IMR-90 (cell line): Measurements from ENCODE around the gene C1QC. TPM values are rescaled to one million over a fixed set of nuclear protein-coding genes. Genes with fewer than 3 reads are reported as not detected.
"Not testable (repeated sequence)": the region's sequence is repeated elsewhere in the genome, so short reads cannot be mapped to it uniquely, and the experiment has no call there.

ENCODE experiments used
- ATAC-seq: fragments of 200-7000 bp; cut with Tn5 transposase; 2 replicates; pipeline ENCODE4 v1.9.1; 2020; ENCODE audit warnings: low read depth, mild to moderate bottlenecking, moderate library complexity
- BruUV-seq: library from RNA; stranded (reverse); fragments of 400-500 nt; replicated peaks from 2 replicates; lab custom pipeline; 2021; lab: Mats Ljungman, UMichigan
- CTCF ChIA-PET: fragments of 300-600 bp; formaldehyde crosslinking; extraction: SDS; loops from one replicate; lab custom pipeline; 2021; ENCODE audit warnings: antibody characterized with exemption; lab: Yijun Ruan, JAX
- POLR2A ChIA-PET: fragments of 300-600 bp; sonication (Branson Sonifier 250); formaldehyde crosslinking; loops from one replicate; lab custom pipeline; 2022; ENCODE audit warnings: antibody characterized with exemption; ENCODE audit not compliant: unreplicated experiment; lab: Charles Lee
- DNase-seq: peaks from one replicate; pipeline ENCODE4 v3.0.0; 2013
- H2AFZ ChIP-seq: replicated peaks from 2 replicates; pipeline ENCODE3; 2013; ENCODE audit warnings: low read length, mild to moderate bottlenecking; ENCODE audit not compliant: poor library complexity
- H2AK5ac ChIP-seq: 2 replicates; pipeline ENCODE4 v1.6.1; 2013; ENCODE audit warnings: low read depth, low read length, inconsistent platforms
- H2AK9ac ChIP-seq: replicated peaks from 2 replicates; pipeline ENCODE3; 2013; ENCODE audit warnings: mild to moderate bottlenecking, low read depth, low read length, moderate library complexity; ENCODE audit not compliant: poor library complexity
- H2BK120ac ChIP-seq: 2 replicates; pipeline ENCODE4 v1.6.1; 2013; ENCODE audit warnings: low read depth, low read length, inconsistent platforms
- H2BK15ac ChIP-seq: 3 replicates; pipeline ENCODE4 v1.6.1; 2013; ENCODE audit warnings: low read depth, low read length, inconsistent platforms
- H2BK20ac ChIP-seq: 2 replicates; pipeline ENCODE4 v1.6.1; 2013; ENCODE audit warnings: low read depth, mild to moderate bottlenecking, inconsistent platforms, low read length, moderate library complexity
- H2BK5ac ChIP-seq: 2 replicates; pipeline ENCODE4 v1.6.1; 2013; ENCODE audit warnings: mild to moderate bottlenecking, low read depth, low read length, inconsistent platforms; ENCODE audit not compliant: poor library complexity, severe bottlenecking
- H3K14ac ChIP-seq: replicated peaks from 2 replicates; pipeline ENCODE4 v1.6.1; 2013; ENCODE audit warnings: low read depth, low read length, inconsistent platforms
- H3K18ac ChIP-seq: 2 replicates; pipeline ENCODE4 v1.6.1; 2013; ENCODE audit warnings: low read depth, low read length, control low read depth
- H3K23ac ChIP-seq: 2 replicates; pipeline ENCODE4 v1.6.1; 2013; ENCODE audit warnings: low read depth, low read length, inconsistent platforms
- H3K27ac ChIP-seq: 2 replicates; pipeline ENCODE4 v1.5.1; 2013; ENCODE audit warnings: mild to moderate bottlenecking, control low read depth, low read length; ENCODE audit not compliant: insufficient read depth
- H3K27me3 ChIP-seq: 2 replicates; pipeline ENCODE4 v1.6.1; 2013; ENCODE audit warnings: low read length; ENCODE audit not compliant: control insufficient read depth, insufficient read depth
- H3K36me3 ChIP-seq: 2 replicates; pipeline ENCODE4 v1.6.1; 2013; ENCODE audit warnings: low read length, mixed read lengths; ENCODE audit not compliant: control insufficient read depth, insufficient read depth
- H3K4ac ChIP-seq: 2 replicates; pipeline ENCODE4 v1.6.1; 2013; ENCODE audit warnings: low read depth, low read length, inconsistent platforms
- H3K4me1 ChIP-seq: 2 replicates; pipeline ENCODE4 v1.6.1; 2013; ENCODE audit warnings: low read length, mixed read lengths; ENCODE audit not compliant: control insufficient read depth, insufficient read depth
- H3K4me2 ChIP-seq: 2 replicates; pipeline ENCODE4 v1.6.1; 2013; ENCODE audit warnings: low read depth, mild to moderate bottlenecking, control low read depth, low read length, moderate library complexity
- H3K4me3 ChIP-seq: 2 replicates; pipeline ENCODE4 v1.5.1; 2013; ENCODE audit warnings: low read depth, mild to moderate bottlenecking, control low read depth, low read length, moderate library complexity; ENCODE audit not compliant: insufficient read depth
- H3K56ac ChIP-seq: 2 replicates; pipeline ENCODE4 v1.6.1; 2013; ENCODE audit warnings: low read length, inconsistent platforms; ENCODE audit not compliant: insufficient read depth; ENCODE audit errors: extremely low read depth
- H3K79me1 ChIP-seq, 2 experiments: 2 replicates each; pipeline ENCODE4 v1.6.1; 2013; ENCODE audit warnings: low read length in 2 of 2, inconsistent platforms in 1 of 2, low read depth in 1 of 2
- H3K9ac ChIP-seq: 2 replicates; pipeline ENCODE4 v1.6.1; 2013; ENCODE audit warnings: low read depth, low read length, control low read depth
- H3K9me1 ChIP-seq: 2 replicates; pipeline ENCODE4 v1.6.1; 2013; ENCODE audit warnings: low read length, inconsistent platforms; ENCODE audit not compliant: insufficient read depth
- H3K9me3 ChIP-seq: 2 replicates; pipeline ENCODE4 v1.6.1; 2013; ENCODE audit warnings: low read length; ENCODE audit not compliant: control insufficient read depth, insufficient read depth
- H4K20me1 ChIP-seq: 2 replicates; pipeline ENCODE4 v1.6.1; 2013; ENCODE audit warnings: low read length, inconsistent platforms; ENCODE audit not compliant: insufficient read depth
- H4K5ac ChIP-seq: 2 replicates; pipeline ENCODE4 v1.6.1; 2013; ENCODE audit warnings: mild to moderate bottlenecking, low read depth, low read length, control low read depth
- H4K8ac ChIP-seq, 2 experiments: 2 replicates each; pipeline ENCODE4 v1.6.1; 2013; ENCODE audit warnings: low read depth in 2 of 2, low read length in 2 of 2, control low read depth in 1 of 2, inconsistent platforms in 1 of 2
- H4K91ac ChIP-seq: 2 replicates; pipeline ENCODE4 v1.6.1; 2013; ENCODE audit warnings: low read depth, low read length, inconsistent platforms; ENCODE audit not compliant: insufficient read depth
- WGBS, 2 experiments: methylation state at CpG; one replicate each; pipeline versions ENCODE4 v1.1.5 to v1.1.7; 2013; ENCODE audit warnings: missing lambda C conversion rate in 2 of 2; ENCODE audit not compliant: insufficient read length in 1 of 2; ENCODE audit errors: extremely low coverage in 2 of 2; 5-methylcytosine and 5-hydroxymethylcytosine counted together
- dilution Hi-C: fragments of 300-500 bp; cut with HindIII; formaldehyde crosslinking; loops from one replicate; pipeline ENCODE4 v1.14.3; 2018; ENCODE audit warnings: low sequenced_read_pairs; ENCODE audit not compliant: unreplicated experiment
- in situ Hi-C: fragments of 300-500 bp; cut with MboI; formaldehyde crosslinking; loops from 3 replicates; pipeline ENCODE4 v1.14.3; 2019; ENCODE audit warnings: low sequenced_read_pairs, inconsistent platforms, mixed read lengths
- intact Hi-C: fragments of 100-400 bp; cut with micrococcal nuclease; formaldehyde crosslinking; loops from 2 replicates; pipeline ENCODE4 v1.10.0; 2022
- polyA plus RNA-seq, 3 experiments: library from polyadenylated mRNA; depleted of rRNA; stranded (reverse); fragments of >200 nt; gene quantifications; 2 replicates each; pipeline ENCODE4 v1.2.3, GENCODE V29; 2012; ENCODE audit warnings: low replicate concordance in 1 of 3
- total RNA-seq: library from RNA; depleted of rRNA; stranded (reverse); fragments of >200 nt; gene quantifications from 2 replicates; pipeline ENCODE4 v1.2.3, GENCODE V29; 2012

Gene C1QC
- total and polyA plus RNA-seq, 2 of the 4 experiments (the other 2 are of a cell fraction), result not detected

DNA sequence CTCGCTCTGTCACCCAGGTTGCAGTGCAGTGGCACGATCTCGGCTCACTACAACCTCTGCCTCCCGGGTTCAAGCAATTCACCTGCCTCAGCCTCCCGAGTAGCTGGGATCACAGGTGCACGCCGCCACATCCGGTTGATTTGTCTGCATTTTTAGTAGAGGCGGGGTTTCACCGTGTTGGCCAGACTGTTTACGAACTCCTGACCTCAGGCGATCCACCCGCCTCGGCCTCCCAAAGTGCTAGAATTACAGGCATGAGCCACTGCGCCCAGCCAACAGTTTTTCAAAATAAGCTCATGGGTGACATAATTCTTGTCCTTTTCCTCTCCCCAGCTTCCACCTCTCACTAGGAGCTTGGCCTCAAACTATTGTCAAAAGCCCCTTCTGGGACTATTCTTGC is 32.7 kb downstream of the C1QC start:
- H2BK15ac ChIP-seq, H2AFZ ChIP-seq, H3K9me1 ChIP-seq, H3K4me2 ChIP-seq, H3K27ac ChIP-seq, POLR2A ChIA-PET, H4K5ac ChIP-seq, H3K56ac ChIP-seq, H3K18ac ChIP-seq, H2BK120ac ChIP-seq, dilution Hi-C loops, H3K9ac ChIP-seq, H3K36me3 ChIP-seq, H3K4ac ChIP-seq, H2AK5ac ChIP-seq, H4K8ac ChIP-seq, H4K91ac ChIP-seq, H3K4me1 ChIP-seq, H2BK20ac ChIP-seq, H4K20me1 ChIP-seq, in situ Hi-C loops, H3K4me3 ChIP-seq, H3K23ac ChIP-seq, H3K79me1 ChIP-seq, H2AK9ac ChIP-seq, H2BK5ac ChIP-seq, ATAC-seq, H3K14ac ChIP-seq, H3K9me3 ChIP-seq, BruUV-seq, intact Hi-C loops, DNase-seq: not testable (repeated sequence)
- CTCF ChIA-PET, result interaction anchor here (0.6 to 0.9 kb wide), 2 partner anchors 28 to 98 kb away, joined by 3 to 6 read pairs; no protein-coding TSS in a partner anchor
- H3K27me3 ChIP-seq, result peaks cover 33% of the 10 kb centered on the region
- 85% methylated on average over 15 of the region's 15 CpGs; no CpG with 5 or more reads in 1 of the 2 experiments for WGBS, 2 experiments
